MCF 10A (cell line): ENCODE results near the gene REXO1. TPM values are rescaled to one million over a fixed set of nuclear protein-coding genes. Genes with fewer than 3 reads are reported as not detected.

ENCODE experiments used
- BruUV-seq: library from RNA; stranded (reverse); fragments of 400-500 nt; replicated peaks from 2 replicates; lab custom pipeline; 2021; lab: Mats Ljungman, UMichigan
- CTCF ChIA-PET: fragments of 300-600 bp; sonication (Branson Sonifier 250); formaldehyde crosslinking; extraction: SDS; loops from one replicate; lab custom pipeline; 2021; ENCODE audit warnings: antibody characterized with exemption, inconsistent platforms; lab: Yijun Ruan, JAX
- POLR2A ChIA-PET: fragments of 300-600, 350-650 bp; sonication (Branson Sonifier 250); formaldehyde crosslinking; extraction: SDS; loops from one replicate; lab custom pipeline; 2020; ENCODE audit warnings: antibody characterized with exemption, inconsistent platforms; lab: Yijun Ruan, JAX
- DNase-seq: peaks from one replicate; pipeline ENCODE4 v3.0.0-alpha.2; 2018; ENCODE audit not compliant: unreplicated experiment
- H3K27ac Mint-ChIP-seq: one replicate; pipeline ENCODE4 v1.8.0; 2022; ENCODE audit warnings: mild to moderate bottlenecking, low read depth, mixed read lengths; ENCODE audit not compliant: unreplicated experiment
- H3K27me3 Mint-ChIP-seq: one replicate; pipeline ENCODE4 v1.8.0; 2022; ENCODE audit warnings: mixed read lengths; ENCODE audit not compliant: insufficient read depth, unreplicated experiment
- H3K36me3 Mint-ChIP-seq: one replicate; pipeline ENCODE4 v1.8.0; 2022; ENCODE audit warnings: mild to moderate bottlenecking, moderate library complexity, mixed read lengths; ENCODE audit not compliant: insufficient read depth, unreplicated experiment
- H3K4me1 Mint-ChIP-seq: one replicate; pipeline ENCODE4 v1.8.0; 2022; ENCODE audit warnings: mixed read lengths; ENCODE audit not compliant: insufficient read depth, unreplicated experiment
- H3K4me3 Mint-ChIP-seq: one replicate; pipeline ENCODE4 v1.8.0; 2022; ENCODE audit warnings: mild to moderate bottlenecking, moderate library complexity, mixed read lengths; ENCODE audit not compliant: unreplicated experiment
- H3K9me3 Mint-ChIP-seq: one replicate; pipeline ENCODE4 v1.8.0; 2022; ENCODE audit warnings: mixed read lengths; ENCODE audit not compliant: unreplicated experiment
- CTCF ChIP-seq: fragments of 200-600 bp; IDR thresholded peaks from one replicate; pipeline ENCODE4 v1.8.0; 2022; ENCODE audit warnings: antibody characterized with exemption, mild to moderate bottlenecking; ENCODE audit not compliant: unreplicated experiment
- intact Hi-C: fragments of 100-400 bp; cut with micrococcal nuclease; formaldehyde crosslinking; loops from 2 replicates; pipeline ENCODE4 v1.14.1; 2022
- total RNA-seq: library from RNA; stranded (reverse); gene quantifications from 2 replicates; pipeline ENCODE4 v1.2.3, GENCODE V29; 2022

The REXO1 gene
- total RNA-seq, 1 experiment from 2014 or later, result 36.4 TPM

- H3K27ac Mint-ChIP-seq, result peak overlapping the region; percentile 91
- intact Hi-C loops, result loop anchor here (5.0 kb wide), 1 partner anchor 33 kb away; the partner anchor contains the start of genes ADAT3 and SCAMP4
- POLR2A ChIA-PET, result interaction anchor here (0.6 to 3.3 kb wide), 16 partner anchors 9 to 364 kb away, joined by 3 to 35 read pairs (median 4); partner anchors contain the start of genes ABHD17A and TCF3
Measured at GRCh38 chr19:1874554-1875185, 26.4 kb upstream of the REXO1 start.

GRCh38 chr19:1873524-1874473, 25.5 kb upstream of the REXO1 start:
- H3K27ac Mint-ChIP-seq, result peak overlapping the region; percentile 91
- TF ChIP-seq CTCF, result no peak
- no peaks in the 10 kb centered on the region for H3K27me3 Mint-ChIP-seq
- peak; percentile 51 for DNase-seq
- POLR2A ChIA-PET, result interaction anchor here (0.6 to 3.3 kb wide), 8 partner anchors 8 to 362 kb away, joined by 3 to 35 read pairs (median 9); partner anchors contain the start of gene ABHD17A
- intact Hi-C loops, result loop anchor here (5.0 kb wide), 1 partner anchor 34 kb away; the partner anchor contains the start of genes ADAT3 and SCAMP4
- no peaks in the 10 kb centered on the region for H3K9me3 Mint-ChIP-seq
- peak overlapping the region; percentile 99 for H3K4me3 Mint-ChIP-seq
- CTCF ChIA-PET, result interaction anchor here (1.2 kb wide), 2 partner anchors 9 to 55 kb away, joined by 3 read pairs; no protein-coding TSS in a partner anchor
- H3K4me1 Mint-ChIP-seq, result peaks cover 7% of the 10 kb centered on the region
- H3K36me3 Mint-ChIP-seq, result peaks cover 27% of the 10 kb centered on the region
- no TSS peak for BruUV-seq

More at GRCh38 chr19:1874554-1875185, 26.4 kb upstream of the REXO1 start:
- peak overlapping the region; percentile 99 for H3K4me3 Mint-ChIP-seq
- no peak for TF ChIP-seq CTCF
- peaks cover 7% of the 10 kb centered on the region for H3K4me1 Mint-ChIP-seq
- no TSS peak for BruUV-seq
- H3K27me3 Mint-ChIP-seq, result no peaks in the 10 kb centered on the region
- peak; percentile 38 for DNase-seq
- CTCF ChIA-PET, result interaction anchor here (0.6 to 2.0 kb wide), 6 partner anchors 9 to 55 kb away, joined by 3 to 11 read pairs (median 4); no protein-coding TSS in a partner anchor
- H3K36me3 Mint-ChIP-seq, result peaks cover 23% of the 10 kb centered on the region
- no peaks in the 10 kb centered on the region for H3K9me3 Mint-ChIP-seq

GRCh38 chr19:1872807-1873523, 24.7 kb upstream of the REXO1 start:
- DNase-seq, result no peak
- POLR2A ChIA-PET, result interaction anchor here (0.6 to 3.3 kb wide), 4 partner anchors 8 to 541 kb away, joined by 3 to 26 read pairs (median 8); no protein-coding TSS in a partner anchor
- no peak for TF ChIP-seq CTCF
- Mint-ChIP-seq H3K36me3 (peaks cover 31% of the 10 kb centered on the region), H3K27ac (peak overlapping the region; percentile 91), H3K4me3 (peak overlapping the region; percentile 99), H3K9me3 (no peaks in the 10 kb centered on the region), H3K4me1 (peaks cover 7% of the 10 kb centered on the region), H3K27me3 (no peaks in the 10 kb centered on the region)
- CTCF ChIA-PET, result interaction anchor here (1.2 kb wide), 1 partner anchor 8 kb away, joined by 3 read pairs; no protein-coding TSS in a partner anchor
- intact Hi-C loops, result loop anchor here (5.0 kb wide), 1 partner anchor 34 kb away; the partner anchor contains the start of genes ADAT3 and SCAMP4
- BruUV-seq, result no TSS peak
